Type B pancreatic cell (in vitro differentiated cells): ENCODE results near the gene TEX51. TPM values are rescaled to one million over a fixed set of nuclear protein-coding genes. Genes with fewer than 3 reads are reported as not detected.

ENCODE experiments used
- DNase-seq: peaks from one replicate; pipeline ENCODE4 v3.0.0; 2021; ENCODE audit warnings: mixed read lengths; ENCODE audit not compliant: unreplicated experiment; ENCODE audit errors: extremely low spot score
- H3K27ac Mint-ChIP-seq: 2 replicates; pipeline ENCODE4 v1.8.0; 2021; ENCODE audit warnings: mild to moderate bottlenecking, mixed read lengths
- H3K27me3 Mint-ChIP-seq: 2 replicates; pipeline ENCODE4 v1.8.0; 2021; ENCODE audit warnings: mixed read lengths
- H3K36me3 Mint-ChIP-seq: 2 replicates; pipeline ENCODE4 v1.8.0; 2021; ENCODE audit warnings: mixed read lengths
- H3K4me1 Mint-ChIP-seq: one replicate; pipeline ENCODE4 v1.8.0; 2021; ENCODE audit warnings: mixed read lengths; ENCODE audit not compliant: unreplicated experiment
- H3K4me3 Mint-ChIP-seq: 2 replicates; pipeline ENCODE4 v1.8.0; 2021; ENCODE audit warnings: mild to moderate bottlenecking, mixed read lengths
- H3K9me3 Mint-ChIP-seq: 2 replicates; pipeline ENCODE4 v1.8.0; 2021; ENCODE audit warnings: mixed read lengths
- total RNA-seq: library from RNA; stranded (reverse); gene quantifications from 2 replicates; pipeline ENCODE4 v1.2.1, GENCODE V29; 2021; ENCODE audit warnings: low replicate concordance
- TF ChIP-seq, protein P1 (sequence below): fragments of 200-600 bp; sonication (generic); conservative IDR thresholded peaks from 2 replicates; pipeline ENCODE4 v1.5.0; 2021; ENCODE audit warnings: antibody characterized with exemption, mild to moderate bottlenecking

Gene TEX51
- total RNA-seq, 1 donor from 2014 or later = not detected

DNA sequence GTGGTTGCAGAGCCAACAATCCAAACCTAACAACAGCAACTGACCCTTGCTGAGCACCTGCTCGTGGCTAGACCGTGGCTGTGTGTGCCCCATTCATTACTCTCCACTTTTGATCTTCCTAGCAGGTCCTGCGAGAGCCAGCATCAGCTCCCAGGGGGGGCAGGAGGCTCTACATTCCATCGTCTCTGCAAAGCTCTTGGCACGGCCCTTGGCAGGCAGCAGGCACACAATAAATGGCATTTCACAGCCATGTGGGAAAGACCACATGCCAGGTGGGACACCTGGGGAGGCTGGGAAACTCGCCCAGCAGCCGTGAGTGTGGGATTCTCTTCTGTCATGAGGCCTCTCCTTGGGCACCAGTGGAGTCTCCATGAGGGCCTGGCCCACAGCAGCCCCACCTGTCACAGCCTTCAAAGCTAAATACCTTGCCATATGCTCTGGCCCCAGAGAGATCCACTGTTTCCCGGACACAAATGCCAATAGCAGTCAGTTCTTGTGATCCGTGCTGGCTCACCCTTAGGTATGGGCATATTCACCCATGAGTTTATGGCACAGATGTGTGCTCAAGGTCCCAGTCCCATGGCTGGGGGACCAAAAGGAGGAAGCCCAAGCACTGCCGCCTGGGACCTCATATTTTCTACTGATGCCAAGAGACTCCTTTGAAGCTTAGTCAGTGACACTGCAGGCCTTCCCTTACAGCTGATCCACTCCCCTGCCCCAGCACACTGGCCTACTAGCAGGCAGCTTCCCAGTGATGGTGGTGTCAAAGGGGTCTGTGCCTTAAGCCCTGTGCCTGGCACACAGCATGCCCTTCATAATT is 6.8 kb upstream of the TEX51 start:
- H3K27ac Mint-ChIP-seq = no peak overlapping the region
- H3K4me1 Mint-ChIP-seq = peaks cover 4% of the 10 kb centered on the region
- TF ChIP-seq, protein P1, sequence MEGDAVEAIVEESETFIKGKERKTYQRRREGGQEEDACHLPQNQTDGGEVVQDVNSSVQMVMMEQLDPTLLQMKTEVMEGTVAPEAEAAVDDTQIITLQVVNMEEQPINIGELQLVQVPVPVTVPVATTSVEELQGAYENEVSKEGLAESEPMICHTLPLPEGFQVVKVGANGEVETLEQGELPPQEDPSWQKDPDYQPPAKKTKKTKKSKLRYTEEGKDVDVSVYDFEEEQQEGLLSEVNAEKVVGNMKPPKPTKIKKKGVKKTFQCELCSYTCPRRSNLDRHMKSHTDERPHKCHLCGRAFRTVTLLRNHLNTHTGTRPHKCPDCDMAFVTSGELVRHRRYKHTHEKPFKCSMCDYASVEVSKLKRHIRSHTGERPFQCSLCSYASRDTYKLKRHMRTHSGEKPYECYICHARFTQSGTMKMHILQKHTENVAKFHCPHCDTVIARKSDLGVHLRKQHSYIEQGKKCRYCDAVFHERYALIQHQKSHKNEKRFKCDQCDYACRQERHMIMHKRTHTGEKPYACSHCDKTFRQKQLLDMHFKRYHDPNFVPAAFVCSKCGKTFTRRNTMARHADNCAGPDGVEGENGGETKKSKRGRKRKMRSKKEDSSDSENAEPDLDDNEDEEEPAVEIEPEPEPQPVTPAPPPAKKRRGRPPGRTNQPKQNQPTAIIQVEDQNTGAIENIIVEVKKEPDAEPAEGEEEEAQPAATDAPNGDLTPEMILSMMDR = no peak
- peaks cover 8% of the 10 kb centered on the region for H3K27me3 Mint-ChIP-seq
- H3K36me3 Mint-ChIP-seq = no peaks in the 10 kb centered on the region
- H3K9me3 Mint-ChIP-seq = no peaks in the 10 kb centered on the region
- H3K4me3 Mint-ChIP-seq = no peak overlapping the region
- no peak for DNase-seq

DNA sequence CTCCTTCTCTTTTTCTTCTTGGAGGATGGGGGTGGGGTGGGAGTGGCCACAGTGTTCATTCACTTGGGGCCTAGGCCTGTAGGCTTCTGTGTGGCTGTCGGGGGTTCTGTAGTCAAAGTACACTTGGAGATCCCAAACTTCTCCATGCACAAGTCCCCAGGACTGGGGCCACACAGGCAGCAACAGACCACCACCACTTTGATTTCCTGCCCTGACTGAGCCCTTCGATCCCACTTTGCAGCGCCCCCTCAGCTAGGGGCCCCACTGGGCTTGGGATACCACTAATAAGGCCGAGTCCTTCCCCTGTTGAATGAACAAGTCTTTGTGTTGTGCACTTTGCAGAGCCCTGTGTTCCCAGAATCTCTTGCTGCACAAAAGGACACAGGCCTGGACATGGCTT is 5.5 kb upstream of the TEX51 start:
- no peaks in the 10 kb centered on the region for H3K36me3 Mint-ChIP-seq
- no peaks in the 10 kb centered on the region for H3K9me3 Mint-ChIP-seq
- DNase-seq = no peak
- H3K27ac Mint-ChIP-seq = no peak overlapping the region
- peaks cover 5% of the 10 kb centered on the region for H3K27me3 Mint-ChIP-seq
- TF ChIP-seq, protein P1 = no peak
- H3K4me3 Mint-ChIP-seq = no peak overlapping the region
- H3K4me1 Mint-ChIP-seq = peaks cover 3% of the 10 kb centered on the region

DNA sequence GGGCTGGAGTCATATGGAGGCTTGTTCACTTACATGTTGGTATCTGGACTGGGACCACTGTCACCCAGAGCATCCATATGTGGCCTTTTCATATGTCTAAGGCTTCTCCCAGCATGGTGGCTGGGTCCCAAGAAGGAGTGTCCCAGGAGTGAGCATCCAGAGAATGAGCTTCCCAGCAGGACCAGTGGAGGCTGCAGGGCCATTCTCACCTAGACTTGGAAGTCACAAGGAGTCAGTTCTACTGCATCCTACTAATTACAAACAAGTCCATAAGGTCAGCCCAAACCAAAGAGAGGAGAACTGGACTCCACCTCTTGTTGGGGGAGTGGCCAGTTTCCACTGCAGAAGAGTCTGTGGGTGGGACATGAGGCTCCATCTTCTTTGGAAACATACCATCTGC is 5.1 kb upstream of the TEX51 start:
- DNase-seq = no peak

DNA sequence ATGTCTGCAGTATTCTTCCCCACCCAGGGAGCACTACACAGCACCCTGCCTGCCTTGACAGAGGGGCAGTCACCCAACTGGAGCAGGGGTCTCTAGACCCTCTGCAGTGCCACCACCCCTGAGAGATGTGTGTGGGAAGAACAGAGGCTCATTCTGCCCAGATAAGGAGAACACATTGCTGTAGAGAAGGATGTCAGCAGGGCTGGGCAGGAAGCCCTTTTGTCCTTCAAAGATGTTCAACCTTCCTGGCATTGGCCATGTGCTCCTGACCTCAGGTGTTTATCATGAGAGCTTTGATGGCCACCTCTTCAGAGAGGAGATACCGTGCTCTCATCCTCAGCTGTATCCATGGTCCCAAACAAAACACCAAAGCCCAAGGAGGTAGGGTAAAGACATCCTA is 4.6 kb upstream of the TEX51 start:
- peak; percentile 32 for DNase-seq
- peaks cover 2% of the 10 kb centered on the region for H3K27me3 Mint-ChIP-seq
- TF ChIP-seq, protein P1 = no peak

More for the DNA sequence above, 5.1 kb upstream of the TEX51 start:
- TF ChIP-seq, protein P1 = no peak
- no peaks in the 10 kb centered on the region for H3K36me3 Mint-ChIP-seq
- no peak overlapping the region for H3K27ac Mint-ChIP-seq
- no peaks in the 10 kb centered on the region for H3K4me1 Mint-ChIP-seq
- no peak overlapping the region for H3K4me3 Mint-ChIP-seq
- H3K9me3 Mint-ChIP-seq = no peaks in the 10 kb centered on the region
- peaks cover 2% of the 10 kb centered on the region for H3K27me3 Mint-ChIP-seq

DNA sequence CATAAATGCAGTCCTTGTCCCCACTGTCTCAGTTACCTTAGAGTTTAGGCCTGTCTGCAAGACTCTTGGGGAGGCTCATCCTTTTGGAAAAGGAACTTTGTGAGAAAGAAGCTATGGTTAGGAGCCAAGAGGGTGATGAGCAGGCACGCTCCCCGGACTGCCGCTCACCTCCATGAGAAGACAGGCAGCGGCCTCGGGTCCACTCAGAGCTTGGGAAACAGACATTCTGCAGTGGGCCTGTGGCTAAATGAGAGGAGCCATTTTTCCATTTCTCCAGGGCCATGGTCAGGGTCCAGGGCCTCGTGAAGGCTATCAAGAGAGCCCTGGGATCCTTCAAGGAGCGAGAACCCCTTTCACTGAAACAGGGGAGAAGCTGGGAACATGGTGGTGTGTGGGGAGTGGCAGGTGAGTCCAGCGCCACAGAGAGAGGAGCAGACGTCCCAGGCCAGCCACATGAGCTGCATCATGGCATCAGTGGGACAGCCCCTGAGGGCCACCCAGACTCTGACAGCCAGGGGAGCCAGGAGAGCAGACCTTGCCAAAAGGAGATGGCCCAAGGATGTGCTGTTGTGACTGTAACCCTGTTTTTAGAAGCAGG is 4.0 kb upstream of the TEX51 start:
- TF ChIP-seq, protein P1 = no peak
- DNase-seq = peak; percentile 60
- no peak overlapping the region for H3K4me3 Mint-ChIP-seq
- H3K4me1 Mint-ChIP-seq = no peaks in the 10 kb centered on the region
- no peak overlapping the region for H3K27ac Mint-ChIP-seq
- peaks cover 2% of the 10 kb centered on the region for H3K27me3 Mint-ChIP-seq
- H3K9me3 Mint-ChIP-seq = no peaks in the 10 kb centered on the region
- no peaks in the 10 kb centered on the region for H3K36me3 Mint-ChIP-seq

More for the DNA sequence above, 4.6 kb upstream of the TEX51 start:
- H3K4me1 Mint-ChIP-seq = no peaks in the 10 kb centered on the region
- H3K36me3 Mint-ChIP-seq = no peaks in the 10 kb centered on the region
- H3K4me3 Mint-ChIP-seq = no peak overlapping the region
- no peaks in the 10 kb centered on the region for H3K9me3 Mint-ChIP-seq
- H3K27ac Mint-ChIP-seq = no peak overlapping the region
